Measurements from ENCODE around the gene DIP2C.
"Not testable (repeated sequence)": the region's sequence is repeated elsewhere in the genome, so short reads cannot be mapped to it uniquely, and the experiment has no call there.

Gene DIP2C

DNA sequence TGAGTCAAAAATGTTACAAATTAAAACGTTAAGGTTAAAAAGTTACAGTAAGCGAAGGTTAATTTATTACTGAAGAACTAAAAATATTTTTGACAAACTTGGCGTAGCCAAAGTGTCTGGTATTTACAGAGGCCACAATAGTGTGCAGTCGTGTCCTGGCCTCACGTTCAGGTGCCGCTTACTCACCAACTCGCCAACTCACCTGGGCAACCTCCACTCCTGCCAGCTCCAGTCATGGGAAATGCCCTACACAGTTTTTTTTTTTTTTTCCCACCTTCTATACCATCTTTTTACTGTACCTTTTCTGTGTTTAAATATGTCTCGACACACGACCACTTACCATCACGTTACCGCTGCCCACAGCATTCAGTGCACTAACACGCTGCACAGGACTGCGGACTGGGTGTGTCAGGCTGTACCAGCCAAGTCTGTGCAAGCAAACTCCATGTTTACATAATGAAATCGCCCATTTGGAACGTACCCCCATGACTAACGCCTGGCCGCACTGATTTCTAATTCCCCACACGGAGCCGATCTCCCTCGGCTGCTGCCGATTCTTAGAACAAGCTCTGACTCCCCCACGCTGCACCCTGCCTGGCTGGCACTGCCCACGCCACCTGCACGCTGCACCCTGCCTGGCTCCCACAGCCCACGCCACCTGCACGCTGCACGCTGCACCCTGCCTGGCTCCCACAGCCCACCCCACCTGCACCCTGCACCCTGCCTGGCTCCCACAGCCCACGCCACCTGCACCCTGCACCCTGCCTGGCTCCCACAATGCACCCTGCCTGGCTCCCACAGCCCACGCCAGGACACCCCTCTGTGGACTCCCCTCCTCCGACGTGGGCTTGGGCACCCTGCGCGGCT lies 351.1 kb downstream of the DIP2C start:
- no peak for DNase-seq

DNA sequence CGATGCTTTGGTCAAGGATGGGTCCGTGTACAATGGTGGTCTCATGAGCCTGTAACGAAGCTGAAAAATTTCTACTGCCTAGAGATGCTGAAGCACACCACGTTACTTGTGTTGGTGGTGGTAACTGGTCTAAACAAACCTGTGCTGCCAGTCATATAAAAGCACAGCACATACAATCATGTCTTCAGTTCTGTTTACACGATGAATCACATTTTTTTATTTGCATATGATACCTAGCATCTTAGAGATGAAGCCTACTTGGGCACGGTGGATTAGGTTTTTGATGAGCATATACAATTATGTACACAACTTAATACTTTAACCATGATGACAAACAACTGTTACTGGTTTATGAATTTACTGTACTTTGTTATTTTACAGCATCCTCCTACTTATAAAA lies 353.2 kb downstream of the DIP2C start:
- no peak for DNase-seq

DNA sequence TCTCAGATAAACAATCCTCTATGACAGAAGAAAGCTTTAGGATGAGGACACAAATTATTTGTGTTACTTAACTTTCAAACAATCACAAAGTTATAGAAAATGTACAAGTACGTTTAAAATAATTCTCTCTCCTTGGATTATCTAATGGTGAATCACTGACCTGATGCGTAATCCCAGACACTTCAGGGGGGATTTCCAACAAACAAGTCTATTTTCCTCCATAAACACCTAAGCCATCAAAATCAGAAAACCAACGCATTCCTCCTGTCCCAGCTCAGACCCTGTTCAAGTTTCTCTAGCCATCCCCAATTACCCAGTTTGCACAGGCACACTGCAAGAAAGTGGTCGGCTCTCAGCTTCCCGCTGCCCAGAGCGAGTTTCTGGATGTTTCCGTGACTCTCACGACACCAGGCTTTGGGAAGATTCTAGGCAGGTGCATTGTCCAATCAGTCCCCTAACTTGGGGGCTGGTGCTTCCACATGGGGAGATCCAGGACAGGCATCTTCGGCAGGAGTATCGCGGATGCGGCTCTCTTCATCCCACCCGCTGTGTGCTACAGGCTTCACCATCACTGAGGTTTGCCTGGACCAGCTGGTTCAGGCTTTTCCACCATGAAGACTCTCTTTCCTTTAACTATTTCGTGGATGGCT lies 354.2 kb downstream of the DIP2C start:
- DNase-seq = no peak

DNA sequence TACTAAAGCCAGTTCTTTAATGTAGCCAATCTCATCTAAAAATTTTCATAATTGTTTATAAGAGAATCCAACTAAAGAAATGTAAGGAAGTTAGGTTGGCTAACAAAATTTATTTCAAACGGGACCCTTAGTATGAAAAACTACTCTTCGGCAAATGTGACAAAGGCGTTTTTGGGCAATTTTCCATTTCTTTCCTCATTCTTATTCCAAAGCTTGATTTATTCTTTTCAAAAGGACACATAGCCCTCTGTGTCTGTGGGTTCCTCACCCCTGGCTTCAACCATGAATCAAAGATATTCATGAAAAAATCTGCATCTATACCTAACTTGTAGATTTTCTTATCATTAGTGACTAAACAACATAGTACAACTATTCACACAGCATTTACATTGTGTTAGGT lies 358.3 kb downstream of the DIP2C start:
- no peak for DNase-seq

DNA sequence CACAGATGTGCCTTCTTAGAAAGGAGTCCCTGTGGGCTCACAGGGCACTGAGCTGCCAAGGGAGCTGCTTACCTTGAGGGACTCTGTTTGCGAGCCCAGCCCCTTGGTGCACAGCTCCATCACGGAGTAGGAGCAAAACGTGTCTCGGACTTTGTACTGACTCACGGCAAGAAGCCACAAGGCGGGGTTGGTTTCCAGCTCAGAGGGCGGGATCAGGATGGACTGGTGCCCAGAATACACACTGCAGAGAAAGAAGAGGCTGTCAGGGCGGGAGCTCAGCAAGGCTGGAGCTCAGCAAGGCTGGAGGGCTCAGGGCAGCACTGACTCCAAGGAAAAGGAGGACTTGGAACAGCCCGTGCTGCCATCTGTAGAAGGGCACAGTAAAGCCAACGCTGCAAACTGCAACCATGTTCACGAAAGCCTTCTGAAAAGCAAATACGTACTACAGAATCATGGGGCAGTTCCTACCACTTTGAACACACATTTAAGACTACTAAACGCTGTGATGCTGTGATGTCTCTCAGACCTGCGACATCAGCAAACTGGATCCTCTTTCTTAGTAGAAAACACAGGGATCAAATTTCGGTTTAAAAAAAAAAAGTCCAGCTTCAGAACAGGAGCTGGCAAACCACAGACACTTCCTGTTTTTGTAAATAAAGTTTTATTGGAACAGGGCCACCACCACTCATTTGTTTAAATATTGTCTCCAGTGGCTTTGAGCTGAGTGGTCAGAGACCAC lies 359.9 kb downstream of the DIP2C start:
- DNase-seq = no peak

DNA sequence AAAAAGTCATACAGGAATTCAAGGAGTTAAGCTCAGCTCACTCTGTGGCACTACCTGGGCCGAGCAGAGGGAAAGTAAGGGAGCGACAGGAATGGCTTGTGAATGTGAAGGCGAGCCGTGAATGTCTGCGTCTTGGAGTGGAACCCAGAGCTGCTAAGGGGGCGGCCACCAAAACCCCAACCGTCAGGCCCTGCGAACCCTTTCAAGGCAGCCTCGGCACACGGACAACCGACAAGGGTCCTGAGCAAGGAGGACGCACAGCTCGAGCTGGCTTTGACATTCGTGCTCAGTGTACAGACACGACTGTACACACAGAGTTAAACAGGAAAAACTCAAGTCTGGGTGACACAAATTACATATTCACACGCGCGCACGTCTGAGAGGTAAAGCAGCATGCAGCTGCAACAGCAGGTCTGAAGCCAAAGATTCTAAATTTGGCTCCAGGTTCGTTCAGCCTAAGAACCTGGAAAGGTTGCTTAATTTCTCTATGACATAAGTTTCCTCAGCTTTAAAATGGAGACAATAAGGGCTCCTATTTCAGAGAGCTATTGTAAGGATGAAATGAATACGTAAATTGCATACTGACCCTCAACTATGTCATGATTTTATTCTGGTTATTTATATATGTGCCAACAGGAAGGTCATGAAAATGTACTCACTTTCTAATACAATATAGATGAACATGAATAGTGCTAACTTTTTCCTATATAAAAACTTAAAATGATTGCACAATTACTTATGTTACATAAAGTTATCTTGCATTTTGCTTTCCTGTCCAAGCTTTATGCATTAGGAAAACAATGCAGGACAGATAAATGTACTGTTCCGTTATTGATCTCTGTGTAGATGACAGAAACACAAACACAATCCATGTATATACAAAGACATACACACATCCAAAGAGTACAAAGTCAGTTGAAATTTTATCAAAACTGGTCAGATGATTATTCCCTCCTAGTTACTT lies 361.3 kb downstream of the DIP2C start:
- no peak for DNase-seq

DNA sequence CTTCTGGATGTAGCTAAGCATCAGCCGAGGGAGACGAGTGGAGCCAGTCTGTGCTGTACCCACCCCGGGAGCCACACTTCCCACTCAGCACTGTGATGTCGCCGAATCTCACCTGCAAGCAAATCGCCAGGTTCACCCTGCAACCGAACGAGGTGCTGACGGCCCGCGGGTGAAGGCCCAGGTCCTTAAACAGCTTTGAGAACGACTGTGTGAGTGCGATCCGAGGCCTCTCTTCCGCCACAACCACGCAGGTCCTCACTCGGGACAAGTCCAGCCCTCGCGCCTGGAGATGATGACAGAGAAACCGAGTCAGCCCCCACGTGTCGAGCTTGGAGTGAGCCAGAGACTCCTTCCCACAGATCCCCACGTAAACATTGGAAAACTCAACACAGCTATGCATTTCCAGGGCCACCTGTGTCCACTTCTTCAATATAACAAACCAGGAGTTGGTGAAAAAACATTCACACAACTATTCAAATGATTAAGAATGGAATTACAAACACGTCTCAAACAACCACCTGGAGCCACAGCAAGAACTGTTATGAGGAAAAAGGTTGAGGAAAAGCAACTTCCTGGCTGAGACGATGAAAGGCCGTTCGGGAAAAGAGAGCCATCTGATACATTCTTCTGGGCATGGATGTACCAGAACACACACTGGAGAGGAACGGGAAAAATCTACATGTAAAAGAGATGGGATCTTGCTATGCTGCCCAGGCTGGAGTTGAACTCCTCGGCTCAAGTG lies 362.4 kb downstream of the DIP2C start:
- DNase-seq = no peak

DNA sequence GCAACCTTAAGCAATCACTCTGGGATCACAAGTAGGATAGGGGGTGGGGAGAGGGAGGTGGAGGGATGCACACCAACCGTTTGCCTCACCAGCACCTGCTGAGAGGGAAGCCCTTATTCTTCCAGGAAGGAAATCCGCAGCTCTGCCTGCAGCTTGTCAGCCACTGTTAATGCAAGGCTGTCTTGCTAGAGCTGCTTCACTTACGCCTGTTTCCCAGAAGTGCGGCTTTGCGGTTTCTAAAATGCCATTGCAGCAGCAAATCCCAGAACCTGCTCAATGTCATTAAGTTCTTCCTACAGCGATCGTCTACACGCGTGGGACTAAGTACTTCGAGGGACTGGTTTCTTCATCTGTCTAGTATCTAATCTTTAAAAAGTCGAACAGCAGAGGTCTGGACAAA lies 363.1 kb downstream of the DIP2C start:
- DNase-seq = no peak

DNA sequence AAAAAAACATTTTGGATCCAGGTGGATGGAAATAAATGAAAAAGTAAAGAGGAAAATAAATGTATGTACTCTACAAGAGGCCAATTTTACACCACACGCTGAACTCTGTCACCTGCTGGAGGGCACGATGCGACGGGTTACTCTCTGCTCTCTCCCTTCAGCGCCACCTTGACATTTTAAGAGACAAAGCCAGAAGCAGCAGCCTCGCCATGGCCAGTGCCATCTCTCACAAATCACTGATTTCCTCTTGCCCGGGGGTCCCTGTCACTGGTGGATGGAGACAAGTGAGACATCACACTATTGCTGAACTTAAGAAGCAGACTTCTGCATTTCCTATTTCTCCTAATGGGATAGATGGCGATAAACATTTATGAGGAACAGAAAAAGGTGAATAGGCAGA lies 364.2 kb downstream of the DIP2C start:
- no peak for DNase-seq

DNA sequence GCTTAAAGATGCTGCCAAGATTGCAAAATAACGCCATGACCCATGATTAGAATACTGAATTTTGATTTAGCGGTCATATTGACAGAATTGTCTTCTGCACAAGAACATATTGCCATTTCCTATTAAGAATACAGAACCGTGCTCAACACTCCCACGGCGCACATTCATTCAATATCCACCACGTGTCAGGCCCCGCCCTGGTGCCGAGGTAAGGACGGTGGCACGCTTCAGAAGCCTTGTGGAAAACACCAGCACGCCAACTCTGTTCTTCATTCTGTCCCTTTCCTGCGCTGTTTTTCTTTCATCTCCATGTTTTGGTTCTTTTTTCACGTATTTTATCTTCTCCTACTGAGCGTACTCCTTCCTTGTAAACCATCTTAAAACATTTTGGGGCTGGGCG lies 364.9 kb downstream of the DIP2C start:
- no peak for DNase-seq

DNA sequence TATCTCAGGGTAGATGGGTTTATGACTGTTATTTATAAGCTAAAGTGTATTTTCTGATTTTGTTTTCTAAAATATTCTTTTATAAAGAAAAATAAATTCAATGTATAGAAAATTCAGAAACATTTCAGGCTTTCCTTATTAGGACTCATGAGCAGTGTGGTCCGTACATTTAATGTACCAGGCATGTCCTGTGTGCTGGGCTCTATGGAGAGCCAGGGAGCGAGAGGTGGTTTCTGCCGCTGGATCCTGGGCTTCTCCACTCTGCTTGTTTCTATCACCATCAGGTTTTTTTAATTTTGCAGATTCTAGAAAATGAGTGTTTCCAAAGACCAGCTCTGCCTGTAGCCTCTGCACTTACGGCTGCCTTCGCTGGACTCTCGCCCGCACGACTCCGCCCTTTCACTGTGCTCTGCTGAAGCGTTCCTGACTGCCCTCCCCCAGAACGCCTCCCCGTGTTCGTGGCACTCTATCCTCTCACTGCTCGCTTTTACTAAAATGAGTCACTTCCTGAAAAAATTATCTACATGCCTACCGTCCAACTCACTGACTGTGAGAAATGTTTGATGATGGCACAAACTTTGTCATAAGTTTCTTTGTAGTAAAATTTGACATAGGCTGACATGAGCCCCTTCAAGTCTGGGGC lies 365.7 kb downstream of the DIP2C start:
- DNase-seq = peak; percentile 39 to 51

DNA sequence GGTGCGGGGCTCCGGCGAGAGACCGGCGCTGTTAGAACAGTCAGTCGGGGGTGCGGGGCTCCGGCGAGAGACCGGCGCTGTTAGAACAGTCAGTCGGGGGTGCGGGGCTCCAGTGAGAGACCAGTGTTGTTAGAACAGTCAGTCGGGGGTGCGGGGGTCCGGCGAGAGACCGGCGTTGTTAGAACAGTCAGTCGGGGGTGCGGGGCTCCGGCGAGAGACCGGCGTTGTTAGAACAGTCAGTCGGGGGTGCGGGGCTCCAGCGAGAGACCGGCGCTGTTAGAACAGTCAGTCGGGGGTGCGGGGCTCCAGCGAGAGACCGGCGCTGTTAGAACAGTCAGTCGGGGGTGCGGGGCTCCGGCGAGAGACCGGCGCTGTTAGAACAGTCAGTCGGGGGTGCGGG lies 366.4 kb downstream of the DIP2C start:
- not testable (repeated sequence) for DNase-seq

DNA sequence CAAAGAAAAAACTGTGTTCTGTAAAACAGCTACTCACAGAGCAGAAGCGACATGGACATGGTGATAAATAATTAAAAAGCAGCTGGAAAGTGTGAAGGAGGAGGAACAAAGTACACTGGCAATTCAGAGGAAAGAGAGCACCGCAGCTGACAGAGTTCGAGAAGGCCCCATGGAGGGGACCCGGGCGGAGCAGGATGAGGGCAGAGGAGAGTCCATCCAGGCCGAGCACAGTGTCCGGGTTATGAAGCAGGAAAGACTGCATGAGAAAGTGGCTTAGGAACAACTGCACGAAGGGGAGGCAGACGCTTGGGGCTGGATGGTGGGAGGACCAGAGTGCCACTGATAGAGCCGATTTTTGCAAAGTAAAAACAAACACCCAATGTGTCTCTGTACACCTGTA lies 368.7 kb downstream of the DIP2C start:
- no peak for DNase-seq

DNA sequence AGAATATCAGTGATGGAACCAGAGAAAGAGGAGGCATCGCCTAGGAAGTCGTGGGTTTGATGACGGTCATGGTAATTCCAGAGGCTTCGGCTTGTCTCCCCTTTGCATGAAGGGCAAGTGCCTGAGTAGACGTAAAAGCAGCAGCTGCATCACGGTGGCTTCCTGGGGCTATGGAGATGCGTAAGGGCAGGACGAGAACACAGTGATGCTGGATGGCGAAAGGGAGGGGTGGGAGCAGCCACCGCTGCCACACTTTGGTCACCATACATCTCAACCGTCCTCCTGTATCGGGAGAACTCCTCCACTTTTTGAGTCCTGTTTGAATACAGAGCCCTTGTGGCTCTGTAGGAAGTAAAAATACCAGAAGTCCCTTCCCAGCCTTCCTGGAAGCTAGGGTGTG lies 371.5 kb downstream of the DIP2C start:
- DNase-seq = no peak

DNA sequence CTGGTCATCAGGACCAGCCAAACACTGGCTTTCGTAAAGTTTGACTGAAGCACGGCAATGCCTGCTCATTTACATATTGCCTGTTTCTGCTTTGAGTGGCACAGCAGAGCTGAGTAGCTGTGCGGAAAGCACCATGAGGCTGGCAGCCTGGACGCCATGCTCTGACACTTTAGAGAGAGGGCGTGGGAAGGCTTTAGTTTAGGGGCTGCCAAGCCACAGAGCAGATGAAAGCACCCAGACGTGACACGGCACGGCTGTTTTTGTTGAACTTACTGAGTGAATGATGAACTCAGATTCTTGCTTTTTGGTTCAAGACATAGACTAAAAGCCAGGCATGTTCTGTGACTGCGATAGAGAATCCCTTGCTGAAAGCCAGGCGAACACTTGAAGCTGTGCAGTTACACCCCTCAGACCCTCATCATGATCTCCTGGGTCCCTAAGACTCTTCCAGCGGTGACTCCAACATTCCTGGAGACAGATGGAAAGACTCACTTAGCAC lies 372.1 kb downstream of the DIP2C start:
- DNase-seq = peak in 1 of 2 donors; percentile 69

DNA sequence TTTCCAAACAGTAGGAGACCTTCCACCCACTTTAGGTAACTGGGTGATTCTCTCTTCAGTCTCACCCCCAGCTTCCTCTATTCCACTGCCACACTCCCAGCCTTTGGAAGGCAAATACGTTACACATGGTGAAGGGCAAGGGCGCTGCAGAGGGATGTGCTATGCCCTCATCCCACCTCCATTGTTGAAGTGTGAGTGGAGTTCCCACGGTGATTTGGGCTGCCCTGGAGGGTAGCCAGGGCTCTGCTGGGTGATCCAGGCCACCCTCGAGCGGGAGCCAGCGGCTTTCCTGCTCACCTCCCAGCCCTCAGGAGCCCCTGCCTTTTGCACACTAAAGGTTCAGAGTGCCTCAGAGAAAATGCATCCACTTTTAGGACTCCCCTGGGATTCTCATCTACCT lies 373.1 kb downstream of the DIP2C start:
- no peak for DNase-seq

DNA sequence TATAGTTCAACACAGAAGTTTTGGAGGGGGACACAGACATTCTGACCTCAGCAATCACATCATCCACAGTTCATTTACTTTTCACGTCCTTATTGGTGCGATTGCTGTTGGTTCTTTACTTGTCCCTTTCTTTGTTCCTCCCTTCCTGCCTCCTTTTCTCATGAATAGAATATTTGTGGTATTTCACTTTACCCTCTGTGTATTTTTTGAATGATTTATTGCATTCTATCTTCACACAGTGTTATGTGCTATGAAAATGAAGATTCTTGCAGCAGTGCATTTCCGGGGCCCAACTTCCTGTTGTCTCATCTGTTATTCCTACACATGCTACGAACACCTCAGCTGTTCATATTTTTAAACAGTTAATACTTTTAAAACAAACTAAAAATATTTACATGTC lies 374.6 kb downstream of the DIP2C start:
- no peak for DNase-seq

DNA sequence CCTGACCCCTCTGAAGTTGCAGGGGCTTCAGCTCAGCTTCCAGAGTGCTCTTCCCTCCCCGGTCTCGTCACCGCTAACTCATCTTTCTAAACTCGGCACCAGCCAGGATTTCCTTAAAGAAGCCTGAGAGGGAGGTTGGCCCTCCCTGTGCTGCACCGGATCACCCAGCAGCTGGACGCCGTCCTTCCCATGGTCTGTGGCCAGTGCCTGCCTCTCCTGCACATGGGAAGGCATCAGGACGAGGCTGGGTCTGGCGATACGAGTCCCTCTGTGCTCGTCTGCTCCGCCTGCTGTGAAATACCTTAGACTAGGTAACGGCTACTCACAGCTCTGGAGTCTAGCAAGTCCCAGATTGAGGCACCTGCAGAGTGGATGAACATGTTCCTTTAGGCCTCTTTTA lies 375.1 kb downstream of the DIP2C start:
- DNase-seq = no peak

DNA sequence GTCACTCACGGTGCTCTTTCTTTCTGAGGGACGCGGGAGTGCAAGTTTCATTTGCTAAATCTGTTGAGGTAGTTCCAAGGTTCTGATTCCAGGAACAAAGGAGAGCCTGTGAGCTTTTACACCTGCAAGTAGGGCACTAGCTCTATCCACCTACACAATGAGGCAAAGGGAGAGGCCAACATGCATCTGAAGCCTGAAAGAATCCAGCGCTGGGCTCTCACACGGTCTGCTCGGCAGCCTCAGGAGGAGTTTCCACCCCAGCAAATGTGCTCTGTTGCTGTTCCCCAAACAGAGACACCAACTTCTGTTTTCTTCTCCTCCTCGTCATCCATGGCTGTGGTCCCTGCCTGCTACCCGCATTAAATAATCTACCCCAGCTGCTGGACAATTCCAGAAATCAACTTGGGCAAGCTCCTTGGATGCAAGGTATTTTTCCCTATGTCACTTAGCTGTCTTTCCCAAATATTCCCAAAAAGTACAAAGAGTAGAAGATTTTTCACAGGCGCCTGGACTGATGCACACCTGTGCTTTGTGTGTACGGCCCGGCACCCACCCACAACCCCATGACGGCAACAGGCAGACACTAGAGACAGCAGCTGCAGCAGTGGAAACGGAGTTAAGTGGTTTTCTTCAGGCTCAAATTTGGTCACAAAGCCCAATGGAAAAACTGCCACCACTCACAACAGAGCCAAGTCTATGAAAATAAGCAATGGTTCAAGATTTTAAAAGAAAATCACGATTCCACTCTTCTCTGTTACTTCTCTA lies 377.4 kb downstream of the DIP2C start:
- no peak for DNase-seq

DNA sequence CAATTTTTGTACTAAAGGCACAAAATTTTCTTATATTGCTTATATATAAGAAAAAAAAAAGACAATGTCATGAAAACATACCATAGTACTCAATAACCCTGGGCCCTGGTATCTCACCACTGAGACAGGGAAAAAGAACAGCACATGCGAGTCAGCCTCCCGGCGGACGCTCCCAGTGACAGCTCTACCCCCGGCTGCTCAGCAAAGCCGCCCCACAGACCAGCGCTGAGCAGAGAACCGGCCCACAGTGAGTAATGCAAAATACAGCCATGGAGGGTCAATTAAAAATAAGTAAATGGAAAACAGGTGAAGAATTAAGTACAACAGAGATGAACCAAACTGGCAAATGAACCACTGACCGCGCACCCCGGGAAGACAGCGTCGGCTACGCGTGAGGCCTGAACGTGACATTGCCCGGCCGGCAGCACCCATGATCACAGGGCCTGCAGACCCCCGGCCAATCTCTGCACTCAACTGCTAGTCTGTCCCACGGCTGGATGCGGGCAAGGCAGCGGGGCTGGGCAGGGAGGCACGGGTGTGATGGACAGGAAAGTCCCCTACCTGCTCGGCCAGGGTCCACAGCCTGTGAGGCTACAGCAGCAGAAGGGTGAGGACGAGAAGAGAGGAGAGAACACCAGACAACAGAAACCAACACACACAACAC lies 378.4 kb downstream of the DIP2C start:
- no peak for DNase-seq

All from CD4-positive, alpha-beta T cell treated with Interleukin-1 beta for 1 hour (primary cell).